COLO668 (cell line): ENCODE results near the gene LAMP2.
"Not testable (repeated sequence)": the region's sequence is repeated elsewhere in the genome, so short reads cannot be mapped to it uniquely, and the experiment has no call there.

Experiments
- DNase-seq: peaks from one replicate; lab custom pipeline; 2025; ENCODE audit not compliant: unreplicated experiment; lab: John Stamatoyannopoulos, UW

The LAMP2 gene

GRCh38 chrX:120468825-120469525, at the start of gene LAMP2:
Gene LAMP2 (minus strand): TSS chrX:120469296. CDS start chrX:120469169, 127 bp downstream.
- DNase-seq, result peak; percentile 84

- DNase-seq, result no peak
Observed at GRCh38 chrX:120517936-120518335, 48.8 kb upstream of the LAMP2 start.

GRCh38 chrX:120514236-120514635, 45.1 kb upstream of the LAMP2 start:
- no peak for DNase-seq

- no peak for DNase-seq
Observed at GRCh38 chrX:120512627-120513026, 43.5 kb upstream of the LAMP2 start.

GRCh38 chrX:120512222-120512621, 43.1 kb upstream of the LAMP2 start:
- no peak for DNase-seq

- no peak for DNase-seq
Observed at GRCh38 chrX:120504569-120504968, 35.5 kb upstream of the LAMP2 start.

GRCh38 chrX:120499301-120500072, 30.4 kb upstream of the LAMP2 start:
- DNase-seq, result no peak

- DNase-seq, result not testable (repeated sequence)
Observed at GRCh38 chrX:120490119-120490518, 21.0 kb upstream of the LAMP2 start.

- no peak for DNase-seq
Observed at GRCh38 chrX:120486786-120487185, 17.7 kb upstream of the LAMP2 start.

GRCh38 chrX:120485638-120486520, 16.8 kb upstream of the LAMP2 start:
- DNase-seq, result peak; percentile 73

- DNase-seq, result no peak
Observed at GRCh38 chrX:120485315-120485637, 16.2 kb upstream of the LAMP2 start.

- DNase-seq, result no peak
Observed at GRCh38 chrX:120477453-120477852, 8.4 kb upstream of the LAMP2 start.

GRCh38 chrX:120476714-120477113, 7.6 kb upstream of the LAMP2 start:
- no peak for DNase-seq

- DNase-seq, result not testable (repeated sequence)
Observed at GRCh38 chrX:120475447-120475846, 6.4 kb upstream of the LAMP2 start.

- DNase-seq, result no peak
Observed at GRCh38 chrX:120474085-120474484, 5.0 kb upstream of the LAMP2 start.

- DNase-seq, result not testable (repeated sequence)
Observed at GRCh38 chrX:120469657-120470056, 561 bp upstream of the LAMP2 start.

GRCh38 chrX:120468479-120468824, 644 bp downstream of the LAMP2 start:
- no peak for DNase-seq

GRCh38 chrX:120468071-120468470, 1.0 kb downstream of the LAMP2 start:
- no peak for DNase-seq

GRCh38 chrX:120464411-120464810, 4.7 kb downstream of the LAMP2 start:
- no peak for DNase-seq

- no peak for DNase-seq
Observed at GRCh38 chrX:120463241-120463640, 5.9 kb downstream of the LAMP2 start.

- DNase-seq, result no peak
Observed at GRCh38 chrX:120462370-120462769, 6.7 kb downstream of the LAMP2 start.

GRCh38 chrX:120459309-120459708, 9.8 kb downstream of the LAMP2 start:
- no peak for DNase-seq
